Activated CD8-positive, alpha-beta memory T cell treated with anti-CD3 and anti-CD28 coated beads for 48 hours (primary cell): Measurements from ENCODE around the gene ZXDC.
A peak's percentile ranks its signal among the peaks of the same experiment; 100 is the strongest.

Source experiments
- DNase-seq, 3 experiments: peaks; one replicate each; pipeline ENCODE4 v3.0.0-alpha.2; 2020; ENCODE audit warnings: low read depth in 2 of 3, low spot score in 2 of 3

ZXDC gene

GRCh38 chr3:126397610-126398422, 77.9 kb downstream of the ZXDC start:
- no peak for DNase-seq

- DNase-seq, result no peak
Observed at GRCh38 chr3:126396536-126396935, 79.2 kb downstream of the ZXDC start.

- DNase-seq, result no peak
Observed at GRCh38 chr3:126395846-126396513, 79.7 kb downstream of the ZXDC start.

GRCh38 chr3:126394977-126395321, 80.7 kb downstream of the ZXDC start:
- no peak for DNase-seq

- no peak for DNase-seq
Observed at GRCh38 chr3:126394179-126394976, 81.3 kb downstream of the ZXDC start, which contains the start of gene CFAP100. Gene CFAP100, plus strand, starts transcription at chr3:126394909. Its CDS starts 1,092 bp downstream, at chr3:126396001.

GRCh38 chr3:126393563-126393962, 82.1 kb downstream of the ZXDC start:
- no peak for DNase-seq

- no peak for DNase-seq
Observed at GRCh38 chr3:126392246-126392645, 83.4 kb downstream of the ZXDC start.

- no peak for DNase-seq
Observed at GRCh38 chr3:126391631-126392030, 84.1 kb downstream of the ZXDC start.

GRCh38 chr3:126390751-126391150, 84.9 kb downstream of the ZXDC start:
- no peak for DNase-seq

- no peak for DNase-seq
Observed at GRCh38 chr3:126390201-126390600, 85.5 kb downstream of the ZXDC start.

- no peak for DNase-seq
Observed at GRCh38 chr3:126389794-126390146, 85.9 kb downstream of the ZXDC start.

- DNase-seq, result peak; percentile 11 to 24 (median 18)
Observed at GRCh38 chr3:126389112-126389793, 86.4 kb downstream of the ZXDC start.
